SK-N-SH (cell line): Measurements from ENCODE around the gene TNIP3. TPM values are rescaled to one million over a fixed set of nuclear protein-coding genes. Genes with fewer than 3 reads are reported as not detected.

ENCODE experiments used
- CTCF ChIA-PET: fragments of 300-600, 350-600 bp; formaldehyde crosslinking; extraction: SDS; loops from one replicate; lab custom pipeline; 2021; lab: Yijun Ruan, JAX
- POLR2A ChIA-PET: fragments of 350-600 bp; sonication (Branson Sonifier 250); formaldehyde crosslinking; extraction: SDS; loops from one replicate; lab custom pipeline; 2020; ENCODE audit warnings: antibody characterized with exemption, inconsistent platforms; lab: Yijun Ruan, JAX
- DNase-seq: peaks from one replicate; pipeline ENCODE4 v3.0.0; 2012
- H2AFZ ChIP-seq: fragments of 200-600 bp; sonication (generic); 2 replicates; pipeline ENCODE4 v1.8.1; 2016; ENCODE audit warnings: antibody characterized with exemption, mild to moderate bottlenecking, low read depth
- H3F3A ChIP-seq: fragments of 200-600 bp; sonication (generic); replicated peaks from 2 replicates; pipeline ENCODE3; 2016; ENCODE audit warnings: antibody characterized with exemption, mild to moderate bottlenecking; ENCODE audit not compliant: insufficient read depth
- H3K27ac ChIP-seq, 2 experiments: fragments of 200-500 bp in 1 of 2; fragments of 200-600 bp in 1 of 2; sonication (Bioruptor generic) in 1 of 2; sonication (generic), shearing (Covaris generic) in 1 of 2; 2 replicates each; pipeline versions ENCODE4 v1.5.1 to v1.6.1; 2014 to 2016; ENCODE audit warnings: low read depth in 2 of 2, inconsistent platforms in 1 of 2, low read length in 1 of 2, mild to moderate bottlenecking in 1 of 2, mixed read lengths in 1 of 2
- H3K27me3 ChIP-seq: fragments of 200-600 bp; sonication (generic), shearing (Covaris generic); 2 replicates; pipeline ENCODE4 v1.6.1; 2016; ENCODE audit warnings: mixed run types; ENCODE audit not compliant: insufficient read depth
- H3K36me3 ChIP-seq, 2 experiments: fragments of 200-500 bp in 1 of 2; fragments of 200-600 bp in 1 of 2; sonication (Bioruptor generic) in 1 of 2; sonication (generic) in 1 of 2; replicated peaks in 1 of 2; 2 replicates each; pipeline versions ENCODE3 to v1.5.1; 2014 to 2016; ENCODE audit warnings: low read length in 1 of 2, mild to moderate bottlenecking in 1 of 2; ENCODE audit not compliant: insufficient read depth in 2 of 2, control insufficient read depth in 1 of 2
- H3K4me1 ChIP-seq, 2 experiments: fragments of 200-500 bp in 1 of 2; fragments of 200-600 bp in 1 of 2; sonication (Bioruptor generic) in 1 of 2; sonication (generic), shearing (Covaris generic) in 1 of 2; 2 replicates each; pipeline versions ENCODE4 v1.5.1 to v1.6.1; 2014 to 2016; ENCODE audit warnings: low read depth in 1 of 2, low read length in 1 of 2, mixed run types in 1 of 2; ENCODE audit not compliant: insufficient read depth in 2 of 2, control insufficient read depth in 1 of 2
- H3K4me2 ChIP-seq: fragments of 200-600 bp; sonication (generic), shearing (Covaris generic); 2 replicates; pipeline ENCODE4 v1.6.1; 2017; ENCODE audit warnings: mixed run types
- H3K4me3 ChIP-seq, 2 experiments: fragments of 200-500 bp in 1 of 2; fragments of 200-600 bp in 1 of 2; sonication (Bioruptor generic) in 1 of 2; sonication (generic), shearing (Covaris generic) in 1 of 2; 2 replicates each; pipeline versions ENCODE4 v1.5.1 to v1.8.1; 2014 to 2016; ENCODE audit warnings: low read depth in 2 of 2, inconsistent platforms in 1 of 2, low read length in 1 of 2, mild to moderate bottlenecking in 1 of 2, mixed read lengths in 1 of 2, moderate library complexity in 1 of 2
- H3K79me2 ChIP-seq: fragments of 200-600 bp; sonication (generic); 2 replicates; pipeline ENCODE4 v1.8.1; 2017; ENCODE audit warnings: mild to moderate bottlenecking; ENCODE audit not compliant: insufficient read depth
- H3K9ac ChIP-seq: fragments of 200-600 bp; sonication (generic); 2 replicates; pipeline ENCODE4 v1.6.1; 2017; ENCODE audit warnings: mixed run types
- H3K9me2 ChIP-seq: fragments of 200-600 bp; sonication (generic); 2 replicates; pipeline ENCODE4 v1.6.1; 2017; ENCODE audit warnings: mixed run types
- H3K9me3 ChIP-seq: fragments of 200-600 bp; sonication (generic); 2 replicates; pipeline ENCODE4 v1.6.1; 2017; ENCODE audit warnings: mixed run types, mild to moderate bottlenecking, moderate library complexity
- H4K20me1 ChIP-seq: fragments of 200-600 bp; sonication (generic); 2 replicates; pipeline ENCODE4 v1.6.1; 2017; ENCODE audit warnings: mild to moderate bottlenecking, mixed run types; ENCODE audit not compliant: insufficient read depth
- ELF1 ChIP-seq: IDR thresholded peaks from 2 replicates; pipeline ENCODE4 v1.4.0; 2012
- FOXJ3 ChIP-seq: sonication (generic); formaldehyde crosslinking; IDR thresholded peaks from 2 replicates; pipeline ENCODE4 v1.5.1; 2020; ENCODE audit warnings: mild to moderate bottlenecking, missing genetic modification reagents
- FOXM1 ChIP-seq: IDR thresholded peaks from 2 replicates; pipeline ENCODE4 v1.4.0; 2012; ENCODE audit warnings: low read depth, mild to moderate bottlenecking
- GATA2 ChIP-seq: sonication (generic); formaldehyde crosslinking; IDR thresholded peaks from 2 replicates; pipeline ENCODE4 v1.5.0; 2020; ENCODE audit warnings: mild to moderate bottlenecking, missing genetic modification reagents
- IRF3 ChIP-seq: fragments of 150-350 bp; IDR thresholded peaks from 2 replicates; pipeline ENCODE4 v1.6.1; 2016; ENCODE audit warnings: mild to moderate bottlenecking, low read depth, low read length
- JUND ChIP-seq: IDR thresholded peaks from 2 replicates; pipeline ENCODE4 v1.4.0; 2012
- RCOR1 ChIP-seq: fragments of 150-350 bp; IDR thresholded peaks from 2 replicates; pipeline ENCODE4 v1.6.1; 2017; ENCODE audit warnings: antibody characterized with exemption, low read length
- REST ChIP-seq: IDR thresholded peaks from 2 replicates; pipeline ENCODE4 v1.6.1; 2012; ENCODE audit warnings: mild to moderate bottlenecking, low read depth, low read length, moderate library complexity
- RFX5 ChIP-seq: IDR thresholded peaks from 2 replicates; pipeline ENCODE4 v1.6.1; 2012; ENCODE audit warnings: mild to moderate bottlenecking, improper control_type of control experiment, low read length
- SMC3 ChIP-seq: IDR thresholded peaks from 2 replicates; pipeline ENCODE4 v1.6.1; 2012; ENCODE audit warnings: low read depth, low read length, improper control_type of control experiment
- YY1 ChIP-seq: IDR thresholded peaks from 2 replicates; pipeline ENCODE4 v1.4.0; 2012; ENCODE audit warnings: low read depth, mild to moderate bottlenecking
- WGBS: methylation state at CpG from one replicate; pipeline ENCODE4 v1.1.6; 2017; ENCODE audit warnings: low lambda C conversion rate; 5-methylcytosine and 5-hydroxymethylcytosine counted together
- polyA plus RNA-seq, 3 experiments: library from polyadenylated mRNA; depleted of rRNA; stranded (reverse); fragments of >200 nt; gene quantifications; 2 replicates each; pipeline ENCODE4 v1.2.3, GENCODE V29; 2012

The TNIP3 gene
- polyA plus RNA-seq, 1 of the 3 experiments (the other 2 are of a cell fraction) = 0.15 TPM

- no peak for TF ChIP-seq REST
Observed at GRCh38 chr4:121130326-121130660, 33.8 kb downstream of the TNIP3 start (continued).

GRCh38 chr4:121129606-121130325 is 34.4 kb downstream of the TNIP3 start:
- no peak overlapping the region for H3K27ac ChIP-seq
- no peaks in the 10 kb centered on the region for H3K27me3 ChIP-seq
- 85% methylated on average over 4 of the region's 4 CpGs for WGBS
- no peaks in the 10 kb centered on the region for H3K9me3 ChIP-seq
- H3K36me3 ChIP-seq = no peaks in the 10 kb centered on the region
- H3K79me2 ChIP-seq = no peaks in the 10 kb centered on the region
- no peak overlapping the region for H3K4me2 ChIP-seq
- no peak for TF ChIP-seq GATA2 (CRISPR knock-in tag)
- no peak for TF ChIP-seq RFX5
- no peak for TF ChIP-seq IRF3
- TF ChIP-seq FOXJ3 (CRISPR knock-in tag) = no peak
- H3F3A ChIP-seq = no peaks in the 10 kb centered on the region
- no peak overlapping the region for H3K9ac ChIP-seq
- no peaks in the 10 kb centered on the region for H4K20me1 ChIP-seq
- H3K9me2 ChIP-seq = no peaks in the 10 kb centered on the region
- ChIA-PET CTCF (no interaction called here), POLR2A (no interaction called here)
- H3K4me3 ChIP-seq = no peak overlapping the region
- H3K4me1 ChIP-seq = peaks cover 0 to 6% of the 10 kb centered on the region in 2 experiments; a peak in 1 of 4 replicates
- no peak for DNase-seq
- H2AFZ ChIP-seq = no peak overlapping the region

GRCh38 chr4:121127100-121127499 is 37.0 kb downstream of the TNIP3 start:
- H3K27ac ChIP-seq = no peak overlapping the region
- no peaks in the 10 kb centered on the region for H3F3A ChIP-seq
- no peak overlapping the region for H3K4me2 ChIP-seq
- H3K9ac ChIP-seq = no peak overlapping the region
- DNase-seq = no peak
- no peaks in the 10 kb centered on the region for H3K79me2 ChIP-seq
- peaks cover 0 to 6% of the 10 kb centered on the region in 2 experiments; a peak in 1 of 4 replicates for H3K4me1 ChIP-seq
- CTCF ChIA-PET = interaction anchor here (0.8 to 1.6 kb wide), 3 partner anchors 10 to 65 kb away, joined by 3 to 5 read pairs (median 4); no protein-coding TSS in a partner anchor
- H3K36me3 ChIP-seq = no peaks in the 10 kb centered on the region
- H4K20me1 ChIP-seq = no peaks in the 10 kb centered on the region
- H3K27me3 ChIP-seq = no peaks in the 10 kb centered on the region
- H3K9me3 ChIP-seq = no peaks in the 10 kb centered on the region
- no peak overlapping the region for H3K4me3 ChIP-seq
- WGBS = 90% methylated on average over 1 of the region's 1 CpG
- POLR2A ChIA-PET = no interaction called here
- no peak for TF ChIP-seq YY1
- no peak for TF ChIP-seq RCOR1
- no peak for TF ChIP-seq SMC3
- TF ChIP-seq JUND = no peak
- no peak for TF ChIP-seq GATA2 (CRISPR knock-in tag)
- no peak for TF ChIP-seq ELF1
- no peak for TF ChIP-seq FOXM1
- TF ChIP-seq, all 33 proteins: peak for 0
- H3K9me2 ChIP-seq = no peaks in the 10 kb centered on the region
- no peak overlapping the region for H2AFZ ChIP-seq
